Activated naive CD8-positive, alpha-beta T cell (primary cell): ENCODE data around the gene ALPI.
"Not testable (repeated sequence)": the region's sequence is repeated elsewhere in the genome, so short reads cannot be mapped to it uniquely, and the experiment has no call there.

Source experiments
- H3K27ac Mint-ChIP-seq: one replicate; pipeline ENCODE4 v1.8.0; 2021; ENCODE audit warnings: mixed read lengths
- H3K27me3 Mint-ChIP-seq: one replicate; pipeline ENCODE4 v1.8.0; 2021; ENCODE audit warnings: mixed read lengths
- H3K36me3 Mint-ChIP-seq: one replicate; pipeline ENCODE4 v1.8.0; 2021; ENCODE audit warnings: mixed read lengths
- H3K4me1 Mint-ChIP-seq: one replicate; pipeline ENCODE4 v1.8.0; 2021; ENCODE audit warnings: low read depth, mixed read lengths
- H3K4me3 Mint-ChIP-seq: one replicate; pipeline ENCODE4 v1.8.0; 2021; ENCODE audit warnings: mild to moderate bottlenecking, mixed read lengths
- H3K9me3 Mint-ChIP-seq: one replicate; pipeline ENCODE4 v1.8.0; 2021; ENCODE audit warnings: low read depth, mixed read lengths

ALPI gene

DNA sequence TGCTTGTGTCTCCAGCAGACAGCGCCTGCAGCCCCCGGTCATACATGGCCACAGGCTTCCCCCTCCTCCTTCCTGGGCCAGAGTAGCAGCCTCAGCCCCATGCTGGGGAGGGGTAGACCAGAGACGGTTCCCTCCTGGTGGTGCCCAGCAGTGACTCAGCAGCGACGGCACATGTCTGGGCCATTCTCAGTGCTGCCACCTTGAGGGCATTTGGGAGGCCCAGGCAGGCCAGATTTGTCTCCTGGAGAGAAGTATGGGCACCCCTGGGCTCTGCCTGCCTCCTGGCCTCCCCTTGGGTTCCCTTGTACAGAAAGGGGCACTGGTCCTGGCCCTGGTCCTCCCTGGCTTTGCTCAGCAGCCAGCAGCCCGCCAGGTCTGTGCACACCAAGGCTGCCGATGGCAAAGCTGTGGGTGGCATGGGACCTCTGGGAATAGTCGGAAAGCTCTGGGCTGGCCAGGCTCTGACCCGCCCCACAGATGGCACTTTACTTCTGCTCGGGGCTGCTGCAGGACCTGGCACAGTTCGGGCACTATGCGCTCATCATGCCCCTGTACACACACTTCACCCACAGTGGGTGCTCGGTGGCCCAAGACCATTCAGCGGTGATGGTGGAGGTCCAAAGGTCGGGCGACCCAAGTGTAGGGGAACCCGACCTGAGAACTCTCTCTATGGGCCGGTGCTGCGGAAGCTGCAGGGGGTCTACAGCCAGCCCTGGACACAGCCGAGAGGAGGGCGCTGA is 11.4 kb upstream of the ALPI start:
- no peak overlapping the region for H3K4me3 Mint-ChIP-seq
- no peaks in the 10 kb centered on the region for H3K36me3 Mint-ChIP-seq
- no peak overlapping the region for H3K27ac Mint-ChIP-seq
- H3K4me1 Mint-ChIP-seq, result peaks cover 9% of the 10 kb centered on the region
- no peaks in the 10 kb centered on the region for H3K27me3 Mint-ChIP-seq
- H3K9me3 Mint-ChIP-seq, result no peaks in the 10 kb centered on the region

DNA sequence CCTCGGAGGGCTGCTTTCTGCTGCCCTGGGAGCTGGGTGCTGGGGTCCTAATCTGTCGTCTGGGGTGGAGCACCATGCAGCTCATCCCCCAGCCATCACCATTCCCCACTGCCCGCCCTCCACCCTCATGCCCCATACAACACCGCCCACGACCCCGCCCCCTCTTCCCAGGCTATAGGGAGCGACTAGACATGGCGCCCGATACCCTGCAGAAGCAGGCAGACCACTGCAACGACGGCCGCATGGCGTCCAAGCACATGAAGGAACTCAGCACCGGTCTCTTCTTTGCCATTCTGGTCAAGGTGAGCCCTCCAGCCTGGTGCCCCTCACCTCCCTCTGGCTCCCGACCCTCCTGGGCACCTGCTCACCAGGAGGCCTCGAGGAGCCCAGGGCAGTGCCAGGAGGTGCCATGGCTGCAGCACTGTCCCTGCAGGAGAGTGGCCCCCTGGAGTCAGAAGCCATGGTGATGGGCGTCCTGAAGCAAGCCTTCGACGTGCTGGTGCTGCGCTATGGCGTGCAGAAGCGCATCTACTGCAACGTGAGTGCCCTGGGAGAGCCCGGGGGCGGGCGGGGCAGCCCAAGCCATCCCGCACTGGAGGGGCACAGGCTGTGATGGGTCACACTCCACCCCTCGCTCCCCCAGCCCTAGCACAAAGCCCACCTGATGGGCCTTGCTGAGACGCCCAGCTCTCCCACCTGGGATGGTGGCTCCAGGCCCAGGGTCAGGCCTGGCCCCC is 10.6 kb upstream of the ALPI start:
- not testable (repeated sequence) for H3K27ac Mint-ChIP-seq, H3K4me1 Mint-ChIP-seq, H3K4me3 Mint-ChIP-seq, H3K27me3 Mint-ChIP-seq, H3K9me3 Mint-ChIP-seq, H3K36me3 Mint-ChIP-seq

- not testable (repeated sequence) for H3K4me3 Mint-ChIP-seq, H3K27me3 Mint-ChIP-seq, H3K4me1 Mint-ChIP-seq, H3K9me3 Mint-ChIP-seq, H3K36me3 Mint-ChIP-seq, H3K27ac Mint-ChIP-seq
These were observed 9.6 kb upstream of the ALPI start for GRCh38 chr2:232446266-232446777.

- H3K9me3 Mint-ChIP-seq, result no peaks in the 10 kb centered on the region
- no peaks in the 10 kb centered on the region for H3K36me3 Mint-ChIP-seq
- no peak overlapping the region for H3K27ac Mint-ChIP-seq
- no peaks in the 10 kb centered on the region for H3K27me3 Mint-ChIP-seq
- no peak overlapping the region for H3K4me3 Mint-ChIP-seq
- H3K4me1 Mint-ChIP-seq, result peaks cover 6% of the 10 kb centered on the region
These were observed 8.8 kb upstream of the ALPI start for GRCh38 chr2:232447091-232447620.

DNA sequence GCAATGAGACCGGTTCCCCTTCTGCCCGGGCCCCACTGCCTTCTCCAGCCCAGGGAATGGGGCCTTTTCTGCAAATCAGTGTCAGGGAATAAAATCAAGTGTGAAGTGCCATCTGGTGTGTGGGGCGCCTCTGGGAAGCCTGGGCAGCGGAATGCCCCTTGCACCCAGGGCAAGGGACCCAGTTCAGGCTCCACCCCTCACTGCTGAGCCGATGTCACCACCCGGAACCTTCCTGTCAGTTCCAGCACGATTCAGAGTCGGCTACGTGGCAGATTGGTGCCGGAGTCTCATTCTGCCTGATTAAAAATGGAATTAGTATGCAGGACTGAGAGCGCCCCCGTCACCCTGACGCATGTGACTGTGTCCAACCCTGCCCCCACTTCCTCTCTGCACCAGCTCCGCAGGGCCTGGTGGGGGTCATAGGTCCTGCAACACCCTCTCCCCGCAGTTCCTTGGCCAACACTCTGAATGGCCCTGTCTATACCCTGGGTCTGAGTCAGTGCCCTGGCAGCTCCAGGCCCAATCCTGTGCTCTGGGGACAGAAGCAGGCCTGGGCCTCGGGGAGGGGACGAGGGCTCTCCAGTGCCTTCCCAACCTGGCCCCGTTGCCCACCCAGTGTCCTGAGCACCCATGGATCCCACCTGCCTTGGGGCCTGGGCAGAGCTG is 8.2 kb upstream of the ALPI start:
- Mint-ChIP-seq H3K4me3 (no peak overlapping the region), H3K4me1 (peaks cover 6% of the 10 kb centered on the region), H3K27ac (no peak overlapping the region), H3K27me3 (no peaks in the 10 kb centered on the region), H3K36me3 (no peaks in the 10 kb centered on the region), H3K9me3 (no peaks in the 10 kb centered on the region)

GRCh38 chr2:232448304-232448690 is 7.7 kb upstream of the ALPI start:
- Mint-ChIP-seq H3K27ac (no peak overlapping the region), H3K36me3 (no peaks in the 10 kb centered on the region), H3K4me1 (peaks cover 6% of the 10 kb centered on the region), H3K27me3 (no peaks in the 10 kb centered on the region), H3K9me3 (no peaks in the 10 kb centered on the region), H3K4me3 (no peak overlapping the region)

GRCh38 chr2:232449964-232450363 is 6.0 kb upstream of the ALPI start:
- no peak overlapping the region for H3K4me3 Mint-ChIP-seq
- peaks cover 6% of the 10 kb centered on the region for H3K4me1 Mint-ChIP-seq
- H3K27ac Mint-ChIP-seq, result no peak overlapping the region
- H3K27me3 Mint-ChIP-seq, result no peaks in the 10 kb centered on the region
- H3K36me3 Mint-ChIP-seq, result no peaks in the 10 kb centered on the region
- no peaks in the 10 kb centered on the region for H3K9me3 Mint-ChIP-seq

- H3K9me3 Mint-ChIP-seq, H3K27me3 Mint-ChIP-seq, H3K4me3 Mint-ChIP-seq, H3K4me1 Mint-ChIP-seq, H3K36me3 Mint-ChIP-seq, H3K27ac Mint-ChIP-seq: not testable (repeated sequence)
These were observed 4.3 kb upstream of the ALPI start for GRCh38 chr2:232451645-232452044.

- Mint-ChIP-seq H3K27me3 (peaks cover 7% of the 10 kb centered on the region), H3K4me3 (no peak overlapping the region)
These were observed 1.3 kb upstream of the ALPI start for GRCh38 chr2:232454630-232455029.

GRCh38 chr2:232456296-232457120 is 555 bp downstream of the ALPI start:
- Mint-ChIP-seq H3K4me1 (no peaks in the 10 kb centered on the region), H3K36me3 (no peaks in the 10 kb centered on the region), H3K27ac (no peak overlapping the region), H3K9me3 (no peaks in the 10 kb centered on the region), H3K27me3 (peaks cover 7% of the 10 kb centered on the region), H3K4me3 (no peak overlapping the region)

More at GRCh38 chr2:232454630-232455029, 1.3 kb upstream of the ALPI start:
- H3K4me1 Mint-ChIP-seq, result no peaks in the 10 kb centered on the region
- H3K36me3 Mint-ChIP-seq, result no peaks in the 10 kb centered on the region
- H3K9me3 Mint-ChIP-seq, result no peaks in the 10 kb centered on the region
- H3K27ac Mint-ChIP-seq, result no peak overlapping the region

DNA sequence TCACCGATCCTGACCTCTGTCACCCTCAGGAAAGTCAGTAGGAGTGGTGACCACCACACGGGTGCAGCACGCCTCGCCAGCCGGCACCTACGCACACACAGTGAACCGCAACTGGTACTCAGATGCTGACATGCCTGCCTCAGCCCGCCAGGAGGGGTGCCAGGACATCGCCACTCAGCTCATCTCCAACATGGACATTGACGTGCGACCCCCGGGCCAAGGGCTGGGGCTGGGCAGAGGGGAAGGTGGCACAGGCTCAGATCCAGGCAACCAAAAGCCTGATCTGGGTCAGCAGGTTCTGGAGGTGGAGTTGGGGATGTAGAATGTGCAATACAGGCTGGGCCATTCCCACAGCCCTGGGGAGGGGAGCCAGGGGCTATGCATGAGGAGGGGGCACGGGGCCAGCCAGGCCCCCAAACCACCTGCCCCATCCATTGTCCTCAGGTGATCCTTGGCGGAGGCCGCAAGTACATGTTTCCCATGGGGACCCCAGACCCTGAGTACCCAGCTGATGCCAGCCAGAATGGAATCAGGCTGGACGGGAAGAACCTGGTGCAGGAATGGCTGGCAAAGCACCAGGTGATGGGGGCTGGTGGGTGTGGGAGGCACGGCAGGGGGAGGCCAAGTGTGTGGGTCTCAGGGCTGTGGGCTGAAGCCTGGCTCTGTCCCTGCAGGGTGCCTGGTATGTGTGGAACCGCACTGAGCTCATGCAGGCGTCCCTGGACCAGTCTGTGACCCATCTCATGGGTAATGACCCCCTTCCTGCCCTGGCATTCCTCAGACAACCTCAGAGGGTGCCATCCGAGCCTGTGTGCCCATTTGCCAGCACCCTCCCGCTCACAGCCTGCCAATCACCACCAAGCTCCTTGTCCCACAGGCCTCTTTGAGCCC is 1.4 kb downstream of the ALPI start:
- no peaks in the 10 kb centered on the region for H3K9me3 Mint-ChIP-seq
- no peak overlapping the region for H3K27ac Mint-ChIP-seq
- peaks cover 7% of the 10 kb centered on the region for H3K27me3 Mint-ChIP-seq
- no peak overlapping the region for H3K4me3 Mint-ChIP-seq
- no peaks in the 10 kb centered on the region for H3K36me3 Mint-ChIP-seq
- H3K4me1 Mint-ChIP-seq, result no peaks in the 10 kb centered on the region

DNA sequence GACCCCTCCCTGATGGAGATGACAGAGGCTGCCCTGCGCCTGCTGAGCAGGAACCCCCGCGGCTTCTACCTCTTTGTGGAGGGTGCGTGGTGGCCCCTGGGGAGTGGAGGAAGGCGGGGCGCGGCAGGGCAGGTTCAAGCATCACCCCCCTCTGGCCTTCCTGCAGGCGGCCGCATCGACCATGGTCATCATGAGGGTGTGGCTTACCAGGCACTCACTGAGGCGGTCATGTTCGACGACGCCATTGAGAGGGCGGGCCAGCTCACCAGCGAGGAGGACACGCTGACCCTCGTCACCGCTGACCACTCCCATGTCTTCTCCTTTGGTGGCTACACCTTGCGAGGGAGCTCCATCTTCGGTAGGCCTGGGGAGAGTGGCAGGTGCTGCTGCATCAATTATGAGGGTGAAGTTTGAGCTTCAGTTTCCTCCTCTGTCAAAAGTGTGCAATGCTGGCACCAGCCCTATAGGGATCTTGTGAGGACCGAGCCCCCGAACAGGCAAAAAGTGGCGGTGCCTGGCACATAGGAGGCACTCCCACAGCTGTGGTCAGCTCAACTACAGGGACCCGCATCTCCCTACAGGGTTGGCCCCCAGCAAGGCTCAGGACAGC is 2.2 kb downstream of the ALPI start:
- Mint-ChIP-seq H3K27me3 (peaks cover 7% of the 10 kb centered on the region), H3K4me3 (no peak overlapping the region), H3K27ac (no peak overlapping the region), H3K4me1 (no peaks in the 10 kb centered on the region), H3K9me3 (peaks cover 3% of the 10 kb centered on the region), H3K36me3 (no peaks in the 10 kb centered on the region)

GRCh38 chr2:232458661-232459418 is 2.9 kb downstream of the ALPI start:
- H3K36me3 Mint-ChIP-seq, result no peaks in the 10 kb centered on the region

More at GRCh38 chr2:232458661-232459418, 2.9 kb downstream of the ALPI start:
- peaks cover 8% of the 10 kb centered on the region for H3K27me3 Mint-ChIP-seq
- no peak overlapping the region for H3K4me3 Mint-ChIP-seq
- no peak overlapping the region for H3K27ac Mint-ChIP-seq
- H3K9me3 Mint-ChIP-seq, result peaks cover 3% of the 10 kb centered on the region
- no peaks in the 10 kb centered on the region for H3K4me1 Mint-ChIP-seq
